Astrocyte (in vitro differentiated cells and primary cell): ENCODE data around the gene AMPD3.

Source experiments
- EZH2 ChIP-seq: IDR thresholded peaks from 2 replicates; pipeline ENCODE4 v1.6.1; 2012; ENCODE audit warnings: mild to moderate bottlenecking, low read length, inconsistent platforms; ENCODE audit not compliant: insufficient read depth
- TF ChIP-seq, protein P1 (sequence below): IDR thresholded peaks from 2 replicates; pipeline ENCODE4 v1.5.1; 2011; ENCODE audit warnings: low read depth, mild to moderate bottlenecking, inconsistent platforms, low read length, moderate library complexity; ENCODE audit not compliant: insufficient read depth

DNA sequence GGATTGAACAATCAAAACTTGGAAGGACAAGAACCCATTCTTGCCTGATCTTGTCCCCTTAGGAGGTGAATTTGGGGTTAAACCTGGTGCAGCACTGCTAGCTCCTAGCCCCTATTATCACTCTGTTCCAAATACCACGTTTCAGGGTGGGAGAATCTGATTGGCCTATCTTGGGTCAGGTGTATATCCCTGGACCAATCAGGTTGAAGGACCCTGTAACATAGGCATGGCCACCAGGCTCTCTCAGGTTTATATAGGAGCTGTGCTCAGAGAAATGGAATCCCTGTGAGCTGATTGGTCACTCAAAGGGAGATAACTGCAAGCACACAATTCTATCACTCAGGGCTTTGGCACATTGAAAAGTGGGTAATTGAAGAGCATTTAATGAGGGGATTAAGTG, 26.6 kb upstream of the AMPD3 start:
- TF ChIP-seq, protein P1, sequence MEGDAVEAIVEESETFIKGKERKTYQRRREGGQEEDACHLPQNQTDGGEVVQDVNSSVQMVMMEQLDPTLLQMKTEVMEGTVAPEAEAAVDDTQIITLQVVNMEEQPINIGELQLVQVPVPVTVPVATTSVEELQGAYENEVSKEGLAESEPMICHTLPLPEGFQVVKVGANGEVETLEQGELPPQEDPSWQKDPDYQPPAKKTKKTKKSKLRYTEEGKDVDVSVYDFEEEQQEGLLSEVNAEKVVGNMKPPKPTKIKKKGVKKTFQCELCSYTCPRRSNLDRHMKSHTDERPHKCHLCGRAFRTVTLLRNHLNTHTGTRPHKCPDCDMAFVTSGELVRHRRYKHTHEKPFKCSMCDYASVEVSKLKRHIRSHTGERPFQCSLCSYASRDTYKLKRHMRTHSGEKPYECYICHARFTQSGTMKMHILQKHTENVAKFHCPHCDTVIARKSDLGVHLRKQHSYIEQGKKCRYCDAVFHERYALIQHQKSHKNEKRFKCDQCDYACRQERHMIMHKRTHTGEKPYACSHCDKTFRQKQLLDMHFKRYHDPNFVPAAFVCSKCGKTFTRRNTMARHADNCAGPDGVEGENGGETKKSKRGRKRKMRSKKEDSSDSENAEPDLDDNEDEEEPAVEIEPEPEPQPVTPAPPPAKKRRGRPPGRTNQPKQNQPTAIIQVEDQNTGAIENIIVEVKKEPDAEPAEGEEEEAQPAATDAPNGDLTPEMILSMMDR = no peak
- no peak for TF ChIP-seq EZH2
